H1 (cell line): ENCODE data around the gene BCAS1. TPM values are rescaled to one million over a fixed set of nuclear protein-coding genes. Genes with fewer than 3 reads are reported as not detected.

ENCODE experiments used
- ATF3 ChIP-seq: IDR thresholded peaks from 2 replicates; pipeline ENCODE4 v1.6.1; 2011; ENCODE audit warnings: low read depth, mild to moderate bottlenecking, low read length; ENCODE audit not compliant: insufficient read depth
- BCL11A ChIP-seq, 2 experiments: IDR thresholded peaks; one replicate each; pipeline ENCODE4 v1.6.1; 2011; ENCODE audit warnings: low read depth in 2 of 2, low read length in 2 of 2, mild to moderate bottlenecking in 2 of 2
- CHD1 ChIP-seq: IDR thresholded peaks from 2 replicates; pipeline ENCODE4 v1.6.1; 2012; ENCODE audit warnings: low read depth, low read length, improper control_type of control experiment
- CHD2 ChIP-seq: IDR thresholded peaks from 2 replicates; pipeline ENCODE4 v1.6.1; 2012; ENCODE audit warnings: low read length, improper control_type of control experiment
- PHF8 ChIP-seq: fragments of 200-600 bp; sonication (generic); conservative IDR thresholded peaks from 2 replicates; pipeline ENCODE4 v1.7.1; 2012; ENCODE audit warnings: low read depth, mild to moderate bottlenecking, inconsistent platforms, low read length, moderate library complexity
- RAD21 ChIP-seq, 2 experiments: IDR thresholded peaks in 1 of 2; conservative IDR thresholded peaks in 1 of 2; 2 replicates each; pipeline ENCODE4 v1.6.1; 2011; ENCODE audit warnings: low read depth in 2 of 2, low read length in 2 of 2, improper control_type of control experiment in 1 of 2, inconsistent platforms in 1 of 2, mild to moderate bottlenecking in 1 of 2, moderate library complexity in 1 of 2
- SP1 ChIP-seq: IDR thresholded peaks from 2 replicates; pipeline ENCODE4 v1.6.1; 2011; ENCODE audit warnings: low read depth, low read length
- TAF1 ChIP-seq: IDR thresholded peaks from 2 replicates; pipeline ENCODE4 v1.6.1; 2011; ENCODE audit warnings: mild to moderate bottlenecking, low read depth, low read length
- TCF12 ChIP-seq: IDR thresholded peaks from 2 replicates; pipeline ENCODE4 v1.6.1; 2011; ENCODE audit warnings: low read depth, mild to moderate bottlenecking, low read length
- polyA plus RNA-seq, 7 experiments: library from polyadenylated mRNA; depleted of rRNA in 3 of 7; stranded (reverse) in 5 of 7; unstranded in 2 of 7; fragments of >200 nt in 5 of 7; fragments of 200-250 nt in 2 of 7; gene quantifications; 1 replicate in 5 of 7; 2 replicates in 1 of 7; 4 replicates in 1 of 7; pipeline versions ENCODE4 v1.2.1 to v1.2.3, GENCODE V29; 2011 to 2013; ENCODE audit warnings: missing spikeins in 2 of 7, mixed read lengths in 2 of 7
- total RNA-seq: library from RNA; stranded (reverse); fragmentation: NEBNext Ultra II Directional; extraction: Animal tissue kit (Norgen Biotek cat#: 25700); gene quantifications from 2 replicates; pipeline ENCODE4 v1.2.1, GENCODE V29; 2021
- TF ChIP-seq, protein P1 (sequence below): fragments of 300-600 bp; sonication (generic); IDR thresholded peaks from 2 replicates; pipeline ENCODE4 v1.7.1; 2012; ENCODE audit warnings: low read length, moderate library complexity, mild to moderate bottlenecking, inconsistent platforms; ENCODE audit not compliant: insufficient replicate concordance

BCAS1 gene
- total and polyA plus RNA-seq, 2 of the 8 experiments (the other 6 are each of a cell fraction or from before 2014, with no cell fraction given), result 0.06 to 0.19 TPM

DNA sequence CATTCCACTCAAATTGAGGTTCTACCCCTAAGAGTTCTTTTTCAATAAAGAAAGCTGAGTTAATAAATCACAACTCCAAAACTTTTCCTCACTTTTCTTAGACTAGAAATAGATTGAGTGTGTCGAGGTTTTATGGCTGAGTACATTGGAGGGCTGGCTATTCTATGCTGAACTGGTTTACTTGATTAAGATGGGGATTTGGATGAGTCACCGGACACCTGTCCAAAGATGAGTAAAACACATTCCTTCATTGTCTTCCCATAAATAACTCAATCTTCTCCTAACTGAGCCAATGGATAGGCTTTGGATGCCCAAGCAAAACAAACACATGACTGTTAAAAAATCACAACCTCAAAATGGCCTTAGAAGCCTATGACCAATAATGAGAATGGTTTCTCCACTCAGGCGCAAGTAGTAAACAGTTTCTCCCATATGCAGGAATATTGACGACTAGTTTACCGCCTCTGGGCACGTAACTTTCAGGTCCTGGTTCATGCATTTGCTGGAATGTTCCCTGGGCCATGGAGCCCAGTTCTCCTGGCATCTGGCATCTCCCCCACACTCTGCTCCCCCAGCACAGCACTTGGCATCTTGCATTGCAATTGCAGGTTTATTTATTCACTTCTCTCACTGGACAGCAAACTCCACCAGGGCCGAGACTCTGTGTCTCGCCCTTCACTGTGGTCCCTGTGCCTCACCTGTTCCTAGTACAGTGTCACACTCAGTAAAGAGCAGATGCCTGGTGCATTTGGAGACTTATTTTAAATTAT, 43.9 kb downstream of the BCAS1 start (continued):
- TF ChIP-seq ATF3 (no peak), RAD21 (IDR thresholded peaks at IDR 0.05 in 1 of 2, conservative IDR thresholded peaks at IDR 0.05 in 1 of 2; ENCODE audit: low read depth in 2 of 2, low read length in 2 of 2) (no peak), SP1 (no peak), BCL11A (IDR thresholded peaks at IDR 0.05; ENCODE audit: low read depth in 2 of 2, low read length in 2 of 2) (no peak), CHD1 (no peak), TAF1 (no peak), CHD2 (no peak), TCF12 (no peak), PHF8 (no peak)
- TF ChIP-seq, protein P1, sequence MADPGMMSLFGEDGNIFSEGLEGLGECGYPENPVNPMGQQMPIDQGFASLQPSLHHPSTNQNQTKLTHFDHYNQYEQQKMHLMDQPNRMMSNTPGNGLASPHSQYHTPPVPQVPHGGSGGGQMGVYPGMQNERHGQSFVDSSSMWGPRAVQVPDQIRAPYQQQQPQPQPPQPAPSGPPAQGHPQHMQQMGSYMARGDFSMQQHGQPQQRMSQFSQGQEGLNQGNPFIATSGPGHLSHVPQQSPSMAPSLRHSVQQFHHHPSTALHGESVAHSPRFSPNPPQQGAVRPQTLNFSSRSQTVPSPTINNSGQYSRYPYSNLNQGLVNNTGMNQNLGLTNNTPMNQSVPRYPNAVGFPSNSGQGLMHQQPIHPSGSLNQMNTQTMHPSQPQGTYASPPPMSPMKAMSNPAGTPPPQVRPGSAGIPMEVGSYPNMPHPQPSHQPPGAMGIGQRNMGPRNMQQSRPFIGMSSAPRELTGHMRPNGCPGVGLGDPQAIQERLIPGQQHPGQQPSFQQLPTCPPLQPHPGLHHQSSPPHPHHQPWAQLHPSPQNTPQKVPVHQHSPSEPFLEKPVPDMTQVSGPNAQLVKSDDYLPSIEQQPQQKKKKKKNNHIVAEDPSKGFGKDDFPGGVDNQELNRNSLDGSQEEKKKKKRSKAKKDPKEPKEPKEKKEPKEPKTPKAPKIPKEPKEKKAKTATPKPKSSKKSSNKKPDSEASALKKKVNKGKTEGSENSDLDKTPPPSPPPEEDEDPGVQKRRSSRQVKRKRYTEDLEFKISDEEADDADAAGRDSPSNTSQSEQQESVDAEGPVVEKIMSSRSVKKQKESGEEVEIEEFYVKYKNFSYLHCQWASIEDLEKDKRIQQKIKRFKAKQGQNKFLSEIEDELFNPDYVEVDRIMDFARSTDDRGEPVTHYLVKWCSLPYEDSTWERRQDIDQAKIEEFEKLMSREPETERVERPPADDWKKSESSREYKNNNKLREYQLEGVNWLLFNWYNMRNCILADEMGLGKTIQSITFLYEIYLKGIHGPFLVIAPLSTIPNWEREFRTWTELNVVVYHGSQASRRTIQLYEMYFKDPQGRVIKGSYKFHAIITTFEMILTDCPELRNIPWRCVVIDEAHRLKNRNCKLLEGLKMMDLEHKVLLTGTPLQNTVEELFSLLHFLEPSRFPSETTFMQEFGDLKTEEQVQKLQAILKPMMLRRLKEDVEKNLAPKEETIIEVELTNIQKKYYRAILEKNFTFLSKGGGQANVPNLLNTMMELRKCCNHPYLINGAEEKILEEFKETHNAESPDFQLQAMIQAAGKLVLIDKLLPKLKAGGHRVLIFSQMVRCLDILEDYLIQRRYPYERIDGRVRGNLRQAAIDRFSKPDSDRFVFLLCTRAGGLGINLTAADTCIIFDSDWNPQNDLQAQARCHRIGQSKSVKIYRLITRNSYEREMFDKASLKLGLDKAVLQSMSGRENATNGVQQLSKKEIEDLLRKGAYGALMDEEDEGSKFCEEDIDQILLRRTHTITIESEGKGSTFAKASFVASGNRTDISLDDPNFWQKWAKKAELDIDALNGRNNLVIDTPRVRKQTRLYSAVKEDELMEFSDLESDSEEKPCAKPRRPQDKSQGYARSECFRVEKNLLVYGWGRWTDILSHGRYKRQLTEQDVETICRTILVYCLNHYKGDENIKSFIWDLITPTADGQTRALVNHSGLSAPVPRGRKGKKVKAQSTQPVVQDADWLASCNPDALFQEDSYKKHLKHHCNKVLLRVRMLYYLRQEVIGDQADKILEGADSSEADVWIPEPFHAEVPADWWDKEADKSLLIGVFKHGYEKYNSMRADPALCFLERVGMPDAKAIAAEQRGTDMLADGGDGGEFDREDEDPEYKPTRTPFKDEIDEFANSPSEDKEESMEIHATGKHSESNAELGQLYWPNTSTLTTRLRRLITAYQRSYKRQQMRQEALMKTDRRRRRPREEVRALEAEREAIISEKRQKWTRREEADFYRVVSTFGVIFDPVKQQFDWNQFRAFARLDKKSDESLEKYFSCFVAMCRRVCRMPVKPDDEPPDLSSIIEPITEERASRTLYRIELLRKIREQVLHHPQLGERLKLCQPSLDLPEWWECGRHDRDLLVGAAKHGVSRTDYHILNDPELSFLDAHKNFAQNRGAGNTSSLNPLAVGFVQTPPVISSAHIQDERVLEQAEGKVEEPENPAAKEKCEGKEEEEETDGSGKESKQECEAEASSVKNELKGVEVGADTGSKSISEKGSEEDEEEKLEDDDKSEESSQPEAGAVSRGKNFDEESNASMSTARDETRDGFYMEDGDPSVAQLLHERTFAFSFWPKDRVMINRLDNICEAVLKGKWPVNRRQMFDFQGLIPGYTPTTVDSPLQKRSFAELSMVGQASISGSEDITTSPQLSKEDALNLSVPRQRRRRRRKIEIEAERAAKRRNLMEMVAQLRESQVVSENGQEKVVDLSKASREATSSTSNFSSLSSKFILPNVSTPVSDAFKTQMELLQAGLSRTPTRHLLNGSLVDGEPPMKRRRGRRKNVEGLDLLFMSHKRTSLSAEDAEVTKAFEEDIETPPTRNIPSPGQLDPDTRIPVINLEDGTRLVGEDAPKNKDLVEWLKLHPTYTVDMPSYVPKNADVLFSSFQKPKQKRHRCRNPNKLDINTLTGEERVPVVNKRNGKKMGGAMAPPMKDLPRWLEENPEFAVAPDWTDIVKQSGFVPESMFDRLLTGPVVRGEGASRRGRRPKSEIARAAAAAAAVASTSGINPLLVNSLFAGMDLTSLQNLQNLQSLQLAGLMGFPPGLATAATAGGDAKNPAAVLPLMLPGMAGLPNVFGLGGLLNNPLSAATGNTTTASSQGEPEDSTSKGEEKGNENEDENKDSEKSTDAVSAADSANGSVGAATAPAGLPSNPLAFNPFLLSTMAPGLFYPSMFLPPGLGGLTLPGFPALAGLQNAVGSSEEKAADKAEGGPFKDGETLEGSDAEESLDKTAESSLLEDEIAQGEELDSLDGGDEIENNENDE, result no peak
